MM.1S (cell line): Measurements from ENCODE around the gene NCS1.

Experiments used
- CTCF ChIP-seq: fragments of 300-600 bp; sonication (generic); IDR thresholded peaks from 2 replicates; pipeline ENCODE4 v1.5.1; 2016; ENCODE audit warnings: antibody characterized with exemption, low read length, mixed read lengths
- EZH2 ChIP-seq: fragments of 300-600 bp; sonication (generic); optimal IDR thresholded peaks from 2 replicates; pipeline ENCODE3; 2017; ENCODE audit warnings: low read depth, mild to moderate bottlenecking, antibody characterized with exemption, low read length, mixed read lengths

- TF ChIP-seq EZH2: no peak
- no peak for TF ChIP-seq CTCF
These were observed 17.6 kb downstream of the NCS1 start for GRCh38 chr9:130189840-130190239.
